Esophagus muscularis mucosa (tissue), 4 donors: ENCODE measurements around the gene ZBTB16. TPM values are rescaled to one million over a fixed set of nuclear protein-coding genes. Genes with fewer than 3 reads are reported as not detected.

Experiments used
- DNase-seq: peaks from one replicate; pipeline ENCODE4 v3.0.0-alpha.2; 2017; ENCODE audit errors: extremely low spot score
- H3K27ac ChIP-seq, 4 donors: fragments of 200-600 bp; sonication (generic); replicated peaks in 1 of 4; 1 replicate in 3 of 4; 2 replicates in 1 of 4; pipeline ENCODE4 v1.5.1; 2016 to 2019; ENCODE audit warnings: mild to moderate bottlenecking in 1 of 4
- H3K27me3 ChIP-seq, 4 donors: fragments of 200-600 bp; sonication (generic); one replicate each; pipeline versions ENCODE4 v1.5.1 to v1.6.0; 2016 to 2019
- H3K36me3 ChIP-seq, 4 donors: fragments of 200-600 bp; sonication (generic); one replicate each; pipeline ENCODE4 v1.5.1; 2016 to 2019
- H3K4me1 ChIP-seq, 4 donors: fragments of 200-600 bp; sonication (generic); one replicate each; pipeline ENCODE4 v1.5.1; 2016 to 2019
- H3K4me3 ChIP-seq, 4 donors: fragments of 200-600 bp; sonication (generic); 1 replicate in 2 of 4; 2 replicates in 2 of 4; pipeline ENCODE4 v1.5.1; 2016 to 2019; ENCODE audit warnings: mild to moderate bottlenecking in 4 of 4, moderate library complexity in 1 of 4
- H3K9me3 ChIP-seq, 4 donors: fragments of 200-600 bp; sonication (generic); 1 replicate in 3 of 4; 2 replicates in 1 of 4; pipeline ENCODE4 v1.5.1; 2016 to 2019
- CTCF ChIP-seq, 3 experiments: fragments of 200-600 bp in 2 of 3; fragments of 450-650 bp in 1 of 3; sonication (generic) in 2 of 3; IDR thresholded peaks; one replicate each; pipeline ENCODE4 v1.5.1; 2017 to 2019; ENCODE audit warnings: antibody characterized with exemption in 3 of 3, mild to moderate bottlenecking in 2 of 3, moderate library complexity in 1 of 3
- EP300 ChIP-seq: sonication (generic); formaldehyde crosslinking; IDR thresholded peaks from one replicate; pipeline ENCODE4 v1.6.1; 2017; ENCODE audit warnings: antibody characterized with exemption
- POLR2A ChIP-seq: fragments of 450-650 bp; IDR thresholded peaks from one replicate; pipeline ENCODE4 v1.6.1; 2017; ENCODE audit warnings: antibody characterized with exemption, moderate library complexity, mild to moderate bottlenecking, low read depth
- POLR2AphosphoS5 ChIP-seq, 2 donors: sonication (generic); formaldehyde crosslinking; IDR thresholded peaks; one replicate each; pipeline ENCODE4 v1.6.1; 2017; ENCODE audit warnings: antibody characterized with exemption in 2 of 2
- WGBS: methylation state at CpG from one replicate; pipeline ENCODE4 v1.1.5; 2018; 5-methylcytosine and 5-hydroxymethylcytosine counted together
- intact Hi-C: fragments of 100-400 bp; cut with DNase I; formaldehyde crosslinking; loops from one replicate; pipeline ENCODE4 v1.15.1; 2023
- total RNA-seq, 4 donors: library from RNA; depleted of rRNA; stranded (reverse); fragments of >200 nt; gene quantifications; one replicate each; pipeline versions ENCODE4 v1.1.0 to v1.2.1, GENCODE V29; 2016

The ZBTB16 gene
- total RNA-seq, 4 donors from 2014 or later, result 175 to 319 (median 222) TPM

GRCh38 chr11:114171257-114172054, 111.9 kb downstream of the ZBTB16 start:
- Histone ChIP-seq H3K36me3 (peaks cover 0 to 7% (median 3%) of the 10 kb centered on the region in 4 donors), H3K9me3 (no peaks in the 10 kb centered on the region), H3K4me1 (peaks cover 96 to 100% (median 98%) of the 10 kb centered on the region in 4 donors), H3K4me3 (peak overlapping the region in 2 of 4 donors; percentile 4 to 6), H3K27me3 (no peaks in the 10 kb centered on the region), H3K27ac (peak overlapping the region; percentile 97 to 100 (median 98))
- peak; percentile 94 for TF ChIP-seq EP300
- TF ChIP-seq POLR2A, result peak; percentile 3
- no peak for TF ChIP-seq CTCF (IDR thresholded peaks at IDR 0.05)
- peak in 1 of 2 donors; percentile 90 for TF ChIP-seq POLR2AphosphoS5 (IDR thresholded peaks at IDR 0.05)
- intact Hi-C loops, result no loop called here
- DNase-seq, result peak; percentile 97
- WGBS, result 42% methylated on average over 15 of the region's 15 CpGs

- intact Hi-C loops, result no loop called here
- H3K9me3 ChIP-seq, result no peaks in the 10 kb centered on the region
- peaks cover 0 to 7% (median 3%) of the 10 kb centered on the region in 4 donors for H3K36me3 ChIP-seq
- no peak for DNase-seq
- TF ChIP-seq POLR2AphosphoS5 (IDR thresholded peaks at IDR 0.05) (peak in 1 of 2 donors; percentile 44), EP300 (no peak), CTCF (IDR thresholded peaks at IDR 0.05) (no peak), POLR2A (no peak)
- no peaks in the 10 kb centered on the region for H3K27me3 ChIP-seq
- peaks cover 99 to 100% (median 100%) of the 10 kb centered on the region in 4 donors for H3K4me1 ChIP-seq
- H3K4me3 ChIP-seq, result peak overlapping the region in 2 of 4 donors; percentile 6 to 9
- 72% methylated on average over 14 of the region's 14 CpGs for WGBS
- peak overlapping the region; percentile 97 to 100 (median 98) for H3K27ac ChIP-seq
Observed at GRCh38 chr11:114172055-114172861, 112.7 kb downstream of the ZBTB16 start.

GRCh38 chr11:114172871-114173444, 113.4 kb downstream of the ZBTB16 start:
- Histone ChIP-seq H3K36me3 (peaks cover 0 to 7% (median 3%) of the 10 kb centered on the region in 4 donors), H3K27me3 (no peaks in the 10 kb centered on the region), H3K27ac (peak overlapping the region; percentile 97 to 100 (median 98)), H3K4me3 (peak overlapping the region in 2 of 4 donors; percentile 4 to 9), H3K9me3 (no peaks in the 10 kb centered on the region), H3K4me1 (peaks cover 99 to 100% (median 100%) of the 10 kb centered on the region in 4 donors)
- TF ChIP-seq POLR2AphosphoS5 (IDR thresholded peaks at IDR 0.05) (peak in 1 of 2 donors; percentile 14), POLR2A (no peak)
- intact Hi-C loops, result no loop called here
- DNase-seq, result no peak
- WGBS, result 56% methylated on average over 8 of the region's 8 CpGs

- Histone ChIP-seq H3K27ac (peak overlapping the region; percentile 97 to 100 (median 98)), H3K36me3 (peaks cover 0 to 7% (median under 1%) of the 10 kb centered on the region in 4 donors), H3K4me3 (no peak overlapping the region), H3K4me1 (peaks cover 99 to 100% (median 100%) of the 10 kb centered on the region in 4 donors), H3K27me3 (no peaks in the 10 kb centered on the region), H3K9me3 (no peaks in the 10 kb centered on the region)
- no peak for TF ChIP-seq EP300
- no peak for TF ChIP-seq CTCF (IDR thresholded peaks at IDR 0.05)
- TF ChIP-seq POLR2AphosphoS5 (IDR thresholded peaks at IDR 0.05), result no peak
- TF ChIP-seq POLR2A, result no peak
- intact Hi-C loops, result no loop called here
- WGBS, result 83% methylated on average over 5 of the region's 5 CpGs
- DNase-seq, result no peak
Observed at GRCh38 chr11:114173843-114174242, 114.3 kb downstream of the ZBTB16 start.
